H1 (cell line): ENCODE measurements around the gene RIGI. TPM values are rescaled to one million over a fixed set of nuclear protein-coding genes. Genes with fewer than 3 reads are reported as not detected.

Source experiments
- ATF3 ChIP-seq: IDR thresholded peaks from 2 replicates; pipeline ENCODE4 v1.6.1; 2011; ENCODE audit warnings: low read depth, mild to moderate bottlenecking, low read length; ENCODE audit not compliant: insufficient read depth
- BACH1 ChIP-seq: IDR thresholded peaks from 2 replicates; pipeline ENCODE4 v1.6.1; 2012; ENCODE audit warnings: low read length, improper control_type of control experiment
- CBX5 ChIP-seq: fragments of 300-800, 300-1000 bp; sonication (generic); IDR thresholded peaks from 2 replicates; pipeline ENCODE4 v1.7.1; 2016; ENCODE audit warnings: antibody characterized with exemption, low read length, low read depth
- CREB1 ChIP-seq: IDR thresholded peaks from 2 replicates; pipeline ENCODE4 v1.6.1; 2012; ENCODE audit warnings: inconsistent platforms
- E2F6 ChIP-seq: IDR thresholded peaks from 2 replicates; pipeline ENCODE4 v1.6.1; 2012; ENCODE audit warnings: inconsistent platforms
- EGR1 ChIP-seq: IDR thresholded peaks from 2 replicates; pipeline ENCODE4 v1.6.1; 2011; ENCODE audit warnings: low read depth, low read length, borderline replicate concordance
- GABPA ChIP-seq: IDR thresholded peaks from 2 replicates; pipeline ENCODE4 v1.6.1; 2011; ENCODE audit warnings: mild to moderate bottlenecking, low read length, moderate library complexity, borderline replicate concordance; ENCODE audit not compliant: insufficient read depth
- HDAC6 ChIP-seq: IDR thresholded peaks from one replicate; pipeline ENCODE4 v1.7.1; 2012; ENCODE audit warnings: low read depth, mild to moderate bottlenecking, inconsistent platforms, low read length, moderate library complexity
- JUND ChIP-seq: IDR thresholded peaks from 2 replicates; pipeline ENCODE4 v1.6.1; 2011; ENCODE audit warnings: mild to moderate bottlenecking, improper control_type of control experiment, low read length
- KDM1A ChIP-seq: fragments of 200-600, 300-600 bp; sonication (generic); IDR thresholded peaks from 2 replicates; pipeline ENCODE4 v1.7.1; 2016; ENCODE audit warnings: mild to moderate bottlenecking, low read length, borderline replicate concordance
- MAX ChIP-seq: IDR thresholded peaks from 2 replicates; pipeline ENCODE4 v1.6.1; 2012; ENCODE audit warnings: inconsistent platforms
- POU5F1 ChIP-seq: IDR thresholded peaks from 2 replicates; pipeline ENCODE4 v1.6.1; 2011; ENCODE audit warnings: low read depth, mild to moderate bottlenecking, low read length, moderate library complexity
- RAD21 ChIP-seq, 2 experiments: IDR thresholded peaks in 1 of 2; conservative IDR thresholded peaks in 1 of 2; 2 replicates each; pipeline ENCODE4 v1.6.1; 2011; ENCODE audit warnings: low read depth in 2 of 2, low read length in 2 of 2, improper control_type of control experiment in 1 of 2, inconsistent platforms in 1 of 2, mild to moderate bottlenecking in 1 of 2, moderate library complexity in 1 of 2
- RBBP5 ChIP-seq: IDR thresholded peaks from 2 replicates; pipeline ENCODE4 v1.7.1; 2012; ENCODE audit warnings: low read depth, mild to moderate bottlenecking, inconsistent platforms, low read length, moderate library complexity, borderline replicate concordance
- RFX5 ChIP-seq: IDR thresholded peaks from 2 replicates; pipeline ENCODE4 v1.6.1; 2011; ENCODE audit warnings: low read depth, low read length, improper control_type of control experiment, borderline replicate concordance
- RNF2 ChIP-seq: fragments of 200-900, 300-1000 bp; sonication (generic); IDR thresholded peaks from 2 replicates; pipeline ENCODE4 v1.7.1; 2016; ENCODE audit warnings: borderline replicate concordance, low read depth, mild to moderate bottlenecking, antibody characterized with exemption, low read length; ENCODE audit not compliant: poor library complexity, severe bottlenecking; ENCODE audit errors: missing control alignments
- SIRT6 ChIP-seq: IDR thresholded peaks from one replicate; pipeline ENCODE4 v1.7.1; 2012; ENCODE audit warnings: low read length, inconsistent platforms
- SUZ12 ChIP-seq: fragments of 200-600 bp; sonication (generic); IDR thresholded peaks from 2 replicates; pipeline ENCODE4 v1.6.1; 2012; ENCODE audit warnings: mild to moderate bottlenecking, inconsistent platforms, low read length, moderate library complexity, mixed read lengths
- TAF1 ChIP-seq: IDR thresholded peaks from 2 replicates; pipeline ENCODE4 v1.6.1; 2011; ENCODE audit warnings: mild to moderate bottlenecking, low read depth, low read length
- TCF12 ChIP-seq: IDR thresholded peaks from 2 replicates; pipeline ENCODE4 v1.6.1; 2011; ENCODE audit warnings: low read depth, mild to moderate bottlenecking, low read length
- YY1 ChIP-seq: IDR thresholded peaks from 2 replicates; pipeline ENCODE4 v1.6.1; 2011; ENCODE audit warnings: low read depth, mild to moderate bottlenecking, low read length
- ZNF274 ChIP-seq: IDR thresholded peaks from 2 replicates; pipeline ENCODE4 v1.7.0; 2012; ENCODE audit warnings: low read length, borderline replicate concordance; ENCODE audit errors: extremely low read depth
- polyA plus RNA-seq, 7 experiments: library from polyadenylated mRNA; depleted of rRNA in 3 of 7; stranded (reverse) in 5 of 7; unstranded in 2 of 7; fragments of >200 nt in 5 of 7; fragments of 200-250 nt in 2 of 7; gene quantifications; 1 replicate in 5 of 7; 2 replicates in 1 of 7; 4 replicates in 1 of 7; pipeline versions ENCODE4 v1.2.1 to v1.2.3, GENCODE V29; 2011 to 2013; ENCODE audit warnings: missing spikeins in 2 of 7, mixed read lengths in 2 of 7
- total RNA-seq: library from RNA; stranded (reverse); fragmentation: NEBNext Ultra II Directional; extraction: Animal tissue kit (Norgen Biotek cat#: 25700); gene quantifications from 2 replicates; pipeline ENCODE4 v1.2.1, GENCODE V29; 2021

RIGI gene
- total and polyA plus RNA-seq, 2 of the 8 experiments (the other 6 are each of a cell fraction or from before 2014, with no cell fraction given): 3.1 to 6.7 TPM

GRCh38 chr9:32552172-32552872, 26.3 kb upstream of the RIGI start, which contains the start of the genes SMIM27 and TOPORS (continued):
- peak; percentile 47; the same call in 1 of the 2 replicates for TF ChIP-seq GABPA
- no peak for TF ChIP-seq BACH1
- no peak for TF ChIP-seq SIRT6
- TF ChIP-seq E2F6: 0 out of 2 replicates have a peak, but pooled peaks have one; percentile 11
- peak; percentile 73 for TF ChIP-seq ATF3
- TF ChIP-seq HDAC6: no peak
- no peak for TF ChIP-seq ZNF274
- TF ChIP-seq POU5F1: no peak
- peak; percentile 24; the same call in 1 of the 2 replicates for TF ChIP-seq MAX
- no peak for TF ChIP-seq RBBP5
- 0 out of 2 replicates have a peak, but pooled peaks have one; percentile 61 for TF ChIP-seq TCF12
- 0 out of 2 replicates have a peak, but pooled peaks have one; percentile 8 for TF ChIP-seq JUND
- no peak for TF ChIP-seq RAD21 (IDR thresholded peaks at IDR 0.05 in 1 of 2, conservative IDR thresholded peaks at IDR 0.05 in 1 of 2; ENCODE audit: low read depth in 2 of 2, low read length in 2 of 2)
- TF ChIP-seq YY1: peak; percentile 99
- no peak for TF ChIP-seq KDM1A
- TF ChIP-seq RNF2: no peak
- TF ChIP-seq TAF1: peak; percentile 100
- TF ChIP-seq CREB1: no peak; the same call in 1 of the 2 replicates
- TF ChIP-seq CBX5: no peak
- no peak for TF ChIP-seq RFX5
- TF ChIP-seq EGR1: peak; percentile 99
- no peak for TF ChIP-seq SUZ12
